H9 (cell line): ENCODE measurements around the gene TRPM5. TPM values are rescaled to one million over a fixed set of nuclear protein-coding genes. Genes with fewer than 3 reads are reported as not detected.

Experiments
- DNase-seq: peaks from one replicate; pipeline ENCODE4 v3.0.0-alpha.2; 2017
- H2AFZ ChIP-seq: one replicate; pipeline ENCODE4 v1.6.1; 2013; ENCODE audit warnings: mild to moderate bottlenecking, low read length, control low read depth, moderate library complexity
- H2AK5ac ChIP-seq: 2 replicates; pipeline ENCODE4 v1.6.1; 2013; ENCODE audit warnings: low read length, control low read depth, mixed read lengths; ENCODE audit not compliant: insufficient read length
- H2BK120ac ChIP-seq: one replicate; pipeline ENCODE4 v1.6.1; 2013; ENCODE audit warnings: low read depth, mild to moderate bottlenecking, low read length, control low read depth, inconsistent platforms; ENCODE audit not compliant: poor library complexity, severe bottlenecking
- H2BK12ac ChIP-seq: 2 replicates; pipeline ENCODE4 v1.6.1; 2013; ENCODE audit warnings: low read length, control low read depth, mixed read lengths, low read depth; ENCODE audit not compliant: insufficient read length
- H2BK15ac ChIP-seq: 2 replicates; pipeline ENCODE4 v1.6.1; 2013; ENCODE audit warnings: low read depth, low read length, control low read depth
- H2BK20ac ChIP-seq: one replicate; pipeline ENCODE4 v1.6.1; 2013; ENCODE audit warnings: low read depth, mild to moderate bottlenecking, low read length, control low read depth, inconsistent platforms; ENCODE audit not compliant: poor library complexity, severe bottlenecking
- H2BK5ac ChIP-seq: 2 replicates; pipeline ENCODE4 v1.6.1; 2013; ENCODE audit warnings: low read length, control low read depth, mixed read lengths; ENCODE audit not compliant: insufficient read length
- H3K14ac ChIP-seq: 2 replicates; pipeline ENCODE4 v1.6.1; 2013; ENCODE audit warnings: low read length, control low read depth; ENCODE audit not compliant: insufficient read depth
- H3K18ac ChIP-seq: 2 replicates; pipeline ENCODE4 v1.6.1; 2013; ENCODE audit warnings: low read depth, mild to moderate bottlenecking, mixed read lengths, low read length, control low read depth; ENCODE audit not compliant: insufficient read length
- H3K23ac ChIP-seq: 2 replicates; pipeline ENCODE4 v1.6.1; 2013; ENCODE audit warnings: low read length, control low read depth, mixed read lengths, low read depth; ENCODE audit not compliant: insufficient read length
- H3K23me2 ChIP-seq: 2 replicates; pipeline ENCODE4 v1.6.1; 2013; ENCODE audit warnings: low read depth, mild to moderate bottlenecking, mixed read lengths, low read length, control low read depth; ENCODE audit not compliant: insufficient read length, poor library complexity, severe bottlenecking
- H3K27ac ChIP-seq: 2 replicates; pipeline ENCODE4 v1.5.1; 2013; ENCODE audit warnings: low read length, control low read depth, mixed read lengths, low read depth; ENCODE audit not compliant: insufficient read length
- H3K27me3 ChIP-seq: 2 replicates; pipeline ENCODE4 v1.6.1; 2013; ENCODE audit warnings: low read length, control low read depth, inconsistent platforms; ENCODE audit not compliant: insufficient read depth
- H3K4ac ChIP-seq: 2 replicates; pipeline ENCODE4 v1.6.1; 2013; ENCODE audit warnings: low read depth, mild to moderate bottlenecking, control low read depth, inconsistent platforms, low read length, moderate library complexity
- H3K4me1 ChIP-seq: 2 replicates; pipeline ENCODE4 v1.6.1; 2013; ENCODE audit warnings: low read length, control low read depth, inconsistent platforms; ENCODE audit not compliant: insufficient read depth
- H3K4me2 ChIP-seq: 2 replicates; pipeline ENCODE4 v1.6.1; 2013; ENCODE audit warnings: low read length, control low read depth, mixed read lengths; ENCODE audit not compliant: insufficient read length, insufficient read depth
- H3K56ac ChIP-seq: 2 replicates; pipeline ENCODE4 v1.6.1; 2013; ENCODE audit warnings: low read depth, mild to moderate bottlenecking, mixed read lengths, low read length, control low read depth; ENCODE audit not compliant: insufficient read length
- H3K79me1 ChIP-seq: 2 replicates; pipeline ENCODE4 v1.6.1; 2013; ENCODE audit warnings: low read depth, mild to moderate bottlenecking, moderate library complexity, low read length, control low read depth, inconsistent platforms; ENCODE audit not compliant: insufficient read depth, poor library complexity, severe bottlenecking
- H3K79me2 ChIP-seq: 2 replicates; pipeline ENCODE4 v1.6.1; 2013; ENCODE audit warnings: low read length, control low read depth, inconsistent platforms; ENCODE audit not compliant: insufficient read depth
- H3K9ac ChIP-seq: 2 replicates; pipeline ENCODE4 v1.6.1; 2013; ENCODE audit warnings: low read length, control low read depth, mixed read lengths; ENCODE audit not compliant: insufficient read length; ENCODE audit errors: extremely low read depth
- H3K9me3 ChIP-seq: one replicate; pipeline ENCODE4 v1.6.1; 2013; ENCODE audit warnings: low read depth, low read length, inconsistent platforms; ENCODE audit not compliant: control insufficient read depth
- H3T11ph ChIP-seq: one replicate; pipeline ENCODE4 v1.6.1; 2013; ENCODE audit warnings: mild to moderate bottlenecking, low read length, control low read depth, inconsistent platforms
- H4K20me1 ChIP-seq: one replicate; pipeline ENCODE4 v1.6.1; 2013; ENCODE audit not compliant: control insufficient read depth, insufficient read length, insufficient read depth
- H4K5ac ChIP-seq: 2 replicates; pipeline ENCODE4 v1.6.1; 2013; ENCODE audit warnings: low read depth, mild to moderate bottlenecking, mixed read lengths, low read length, control low read depth; ENCODE audit not compliant: insufficient read length
- H4K8ac ChIP-seq: replicated peaks from 2 replicates; pipeline ENCODE4 v1.6.1; 2013; ENCODE audit warnings: low read length, control low read depth, mixed read lengths, low read depth; ENCODE audit not compliant: insufficient read length
- H4K91ac ChIP-seq: 2 replicates; pipeline ENCODE4 v1.6.1; 2013; ENCODE audit warnings: low read depth, mild to moderate bottlenecking, moderate library complexity, mixed read lengths, low read length, control low read depth; ENCODE audit not compliant: insufficient read length
- H3K27ac Mint-ChIP-seq, 3 experiments: 2 replicates in 2 of 3; 3 replicates in 1 of 3; pipeline ENCODE4 v1.8.0; 2020 to 2021; ENCODE audit warnings: mixed read lengths in 3 of 3, mild to moderate bottlenecking in 1 of 3, moderate library complexity in 1 of 3
- H3K27me3 Mint-ChIP-seq: 2 replicates; pipeline ENCODE4 v1.8.0; 2021; ENCODE audit warnings: low read depth, mild to moderate bottlenecking, moderate library complexity, mixed read lengths
- H3K36me3 Mint-ChIP-seq, 3 experiments: 2 replicates in 2 of 3; 3 replicates in 1 of 3; pipeline ENCODE4 v1.8.0; 2020 to 2021; ENCODE audit warnings: low read depth in 3 of 3, mixed read lengths in 3 of 3; ENCODE audit not compliant: insufficient read depth in 1 of 3
- H3K4me1 Mint-ChIP-seq, 2 experiments: 2 replicates each; pipeline ENCODE4 v1.8.0; 2020; ENCODE audit warnings: mixed read lengths in 2 of 2
- H3K4me3 Mint-ChIP-seq, 2 experiments: 2 replicates in 1 of 2; 3 replicates in 1 of 2; pipeline ENCODE4 v1.8.0; 2020 to 2021; ENCODE audit warnings: mild to moderate bottlenecking in 2 of 2, mixed read lengths in 2 of 2, moderate library complexity in 1 of 2
- H3K9me3 Mint-ChIP-seq, 2 experiments: 2 replicates in 1 of 2; 3 replicates in 1 of 2; pipeline ENCODE4 v1.8.0; 2020; ENCODE audit warnings: mild to moderate bottlenecking in 2 of 2, mixed read lengths in 2 of 2, moderate library complexity in 1 of 2
- WGBS: extraction: QIAGEN DNeasy Blood & Tissue Kit; methylation state at CpG from one replicate; pipeline ENCODE4 v1.1.7; 2013; ENCODE audit warnings: missing lambda C conversion rate, low lambda C conversion rate, mixed read lengths; ENCODE audit not compliant: insufficient read length; ENCODE audit errors: extremely low coverage; 5-methylcytosine and 5-hydroxymethylcytosine counted together
- total RNA-seq: library from RNA; stranded (reverse); gene quantifications from 2 replicates; pipeline ENCODE4 v1.2.1, GENCODE V29; 2021
- TF ChIP-seq, protein P1 (sequence below): fragments of 200-600 bp; sonication (generic); conservative IDR thresholded peaks from 3 replicates; pipeline ENCODE4 v1.8.0; 2021; ENCODE audit warnings: antibody characterized with exemption, mild to moderate bottlenecking

TRPM5 gene
- total RNA-seq, 1 experiment from 2014 or later, result 0.09 TPM

DNA sequence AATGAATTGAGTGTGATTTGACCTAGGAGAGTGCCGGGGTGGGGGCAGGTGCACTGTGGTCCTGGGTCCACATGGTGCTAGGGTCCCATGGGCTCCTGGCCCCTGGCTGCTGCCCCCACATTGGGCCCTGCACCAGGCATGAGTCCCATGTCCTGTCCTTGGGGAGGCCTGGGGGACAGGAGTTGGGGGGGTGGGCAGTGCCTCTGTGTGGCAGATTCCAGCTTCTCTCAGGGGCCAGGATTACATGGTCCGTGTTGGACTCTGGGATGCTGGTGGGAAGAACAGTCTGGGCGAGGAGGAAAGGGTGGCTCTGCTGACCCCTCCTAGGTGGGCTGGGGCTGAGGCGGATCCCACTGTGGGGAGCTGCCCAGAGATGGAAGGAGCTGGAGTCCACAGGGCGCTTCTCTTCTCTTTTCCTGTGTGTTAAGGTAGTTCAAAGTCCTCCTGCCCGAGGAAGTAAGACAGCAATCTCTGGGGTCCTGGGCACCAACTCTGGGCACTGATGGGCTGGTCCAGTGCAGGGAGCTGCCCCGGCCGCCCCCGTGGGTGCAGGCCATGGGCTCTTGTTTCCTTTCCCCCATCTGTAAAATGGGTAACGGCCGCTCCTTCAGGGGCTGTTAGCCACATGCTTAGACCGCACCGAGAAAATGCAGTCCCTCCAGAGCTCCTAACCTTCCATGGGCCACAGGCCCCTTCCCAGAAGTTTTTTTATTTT is 20.3 kb upstream of the TRPM5 start:
- Mint-ChIP-seq H3K9me3 (no peaks in the 10 kb centered on the region), H3K4me3 (no peak overlapping the region), H3K27ac (no peak overlapping the region), H3K4me1 (no peaks in the 10 kb centered on the region), H3K36me3 (no peaks in the 10 kb centered on the region), H3K27me3 (peaks cover 65% of the 10 kb centered on the region)
- Histone ChIP-seq H2BK20ac (no peak overlapping the region), H3K4me1 (no peaks in the 10 kb centered on the region), H2BK15ac (no peak overlapping the region), H4K8ac (no peak overlapping the region), H3K27ac (no peak overlapping the region), H3K9ac (no peak overlapping the region), H2AK5ac (no peak overlapping the region), H2BK5ac (no peak overlapping the region), H3K56ac (no peak overlapping the region), H2BK12ac (no peak overlapping the region), H3K4ac (no peak overlapping the region), H2AFZ (no peak overlapping the region), H3K14ac (no peak overlapping the region), H3K9me3 (no peaks in the 10 kb centered on the region), H3K18ac (no peak overlapping the region), H2BK120ac (no peak overlapping the region), H3K23ac (no peak overlapping the region), H3K79me1 (no peaks in the 10 kb centered on the region), H4K20me1 (no peaks in the 10 kb centered on the region), H4K91ac (no peak overlapping the region), H4K5ac (no peak overlapping the region), H3T11ph (no peak overlapping the region), H3K27me3 (peaks cover 5% of the 10 kb centered on the region), H3K23me2 (no peaks in the 10 kb centered on the region), H3K4me2 (no peak overlapping the region), H3K79me2 (no peaks in the 10 kb centered on the region)
- DNase-seq, result no peak
- WGBS, result no CpG with 5 or more reads among the region's 13 CpGs
- TF ChIP-seq, protein P1, sequence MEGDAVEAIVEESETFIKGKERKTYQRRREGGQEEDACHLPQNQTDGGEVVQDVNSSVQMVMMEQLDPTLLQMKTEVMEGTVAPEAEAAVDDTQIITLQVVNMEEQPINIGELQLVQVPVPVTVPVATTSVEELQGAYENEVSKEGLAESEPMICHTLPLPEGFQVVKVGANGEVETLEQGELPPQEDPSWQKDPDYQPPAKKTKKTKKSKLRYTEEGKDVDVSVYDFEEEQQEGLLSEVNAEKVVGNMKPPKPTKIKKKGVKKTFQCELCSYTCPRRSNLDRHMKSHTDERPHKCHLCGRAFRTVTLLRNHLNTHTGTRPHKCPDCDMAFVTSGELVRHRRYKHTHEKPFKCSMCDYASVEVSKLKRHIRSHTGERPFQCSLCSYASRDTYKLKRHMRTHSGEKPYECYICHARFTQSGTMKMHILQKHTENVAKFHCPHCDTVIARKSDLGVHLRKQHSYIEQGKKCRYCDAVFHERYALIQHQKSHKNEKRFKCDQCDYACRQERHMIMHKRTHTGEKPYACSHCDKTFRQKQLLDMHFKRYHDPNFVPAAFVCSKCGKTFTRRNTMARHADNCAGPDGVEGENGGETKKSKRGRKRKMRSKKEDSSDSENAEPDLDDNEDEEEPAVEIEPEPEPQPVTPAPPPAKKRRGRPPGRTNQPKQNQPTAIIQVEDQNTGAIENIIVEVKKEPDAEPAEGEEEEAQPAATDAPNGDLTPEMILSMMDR, result no peak
